Fibroblast of skin of right quadriceps (primary cell): Measurements from ENCODE around the gene RTP2.

Experiments
- DNase-seq: peaks from one replicate; pipeline ENCODE4 v3.0.0-alpha.2; 2013

RTP2 gene

GRCh38 chr3:187738331-187739093, 36.2 kb upstream of the RTP2 start:
- peak; percentile 90 for DNase-seq

GRCh38 chr3:187738071-187738330, 35.6 kb upstream of the RTP2 start:
- no peak for DNase-seq

- DNase-seq: peak; percentile 69
These were observed 35.2 kb upstream of the RTP2 start for GRCh38 chr3:187737368-187738070.

GRCh38 chr3:187737006-187737367, 34.6 kb upstream of the RTP2 start:
- no peak for DNase-seq

GRCh38 chr3:187736418-187736871, 34.1 kb upstream of the RTP2 start:
- DNase-seq: peak; percentile 52

GRCh38 chr3:187735837-187736236, 33.5 kb upstream of the RTP2 start:
- DNase-seq: peak; percentile 38

- DNase-seq: no peak
These were observed 33.0 kb upstream of the RTP2 start for GRCh38 chr3:187735383-187735782.

GRCh38 chr3:187734841-187735240, 32.5 kb upstream of the RTP2 start:
- no peak for DNase-seq

GRCh38 chr3:187733371-187733770, 31.0 kb upstream of the RTP2 start:
- no peak for DNase-seq

GRCh38 chr3:187729598-187729997, 27.2 kb upstream of the RTP2 start:
- no peak for DNase-seq

- DNase-seq: no peak
These were observed 26.7 kb upstream of the RTP2 start for GRCh38 chr3:187728940-187729583.

- no peak for DNase-seq
These were observed 25.9 kb upstream of the RTP2 start for GRCh38 chr3:187728248-187728647.

- DNase-seq: no peak
These were observed 24.2 kb upstream of the RTP2 start for GRCh38 chr3:187726564-187726963.

- peak; percentile 28 for DNase-seq
These were observed 23.5 kb upstream of the RTP2 start for GRCh38 chr3:187725653-187726370.

GRCh38 chr3:187725224-187725623, 22.9 kb upstream of the RTP2 start:
- DNase-seq: no peak

- no peak for DNase-seq
These were observed 19.9 kb upstream of the RTP2 start for GRCh38 chr3:187722206-187722612.

- DNase-seq: no peak
These were observed 18.7 kb upstream of the RTP2 start for GRCh38 chr3:187721055-187721454.

- no peak for DNase-seq
These were observed 17.9 kb upstream of the RTP2 start for GRCh38 chr3:187720337-187720670.

- no peak for DNase-seq
These were observed 17.4 kb upstream of the RTP2 start for GRCh38 chr3:187719628-187720336.

GRCh38 chr3:187718802-187719201, 16.4 kb upstream of the RTP2 start:
- DNase-seq: no peak

GRCh38 chr3:187717572-187717971, 15.2 kb upstream of the RTP2 start:
- peak; percentile 33 for DNase-seq

GRCh38 chr3:187714404-187714979, 12.1 kb upstream of the RTP2 start:
- DNase-seq: peak; percentile 72

GRCh38 chr3:187713504-187713903, 11.1 kb upstream of the RTP2 start:
- DNase-seq: peak; percentile 46
